SKM-1 treated with dmso at 0.1 percent for 144 hours (cell line): Measurements from ENCODE around the gene CEP57.
"Not testable (repeated sequence)": the region's sequence is repeated elsewhere in the genome, so short reads cannot be mapped to it uniquely, and the experiment has no call there.

Source experiments
- DNase-seq: peaks from one replicate; lab custom pipeline; 2025; ENCODE audit not compliant: unreplicated experiment; lab: John Stamatoyannopoulos, UW

The CEP57 gene

DNA sequence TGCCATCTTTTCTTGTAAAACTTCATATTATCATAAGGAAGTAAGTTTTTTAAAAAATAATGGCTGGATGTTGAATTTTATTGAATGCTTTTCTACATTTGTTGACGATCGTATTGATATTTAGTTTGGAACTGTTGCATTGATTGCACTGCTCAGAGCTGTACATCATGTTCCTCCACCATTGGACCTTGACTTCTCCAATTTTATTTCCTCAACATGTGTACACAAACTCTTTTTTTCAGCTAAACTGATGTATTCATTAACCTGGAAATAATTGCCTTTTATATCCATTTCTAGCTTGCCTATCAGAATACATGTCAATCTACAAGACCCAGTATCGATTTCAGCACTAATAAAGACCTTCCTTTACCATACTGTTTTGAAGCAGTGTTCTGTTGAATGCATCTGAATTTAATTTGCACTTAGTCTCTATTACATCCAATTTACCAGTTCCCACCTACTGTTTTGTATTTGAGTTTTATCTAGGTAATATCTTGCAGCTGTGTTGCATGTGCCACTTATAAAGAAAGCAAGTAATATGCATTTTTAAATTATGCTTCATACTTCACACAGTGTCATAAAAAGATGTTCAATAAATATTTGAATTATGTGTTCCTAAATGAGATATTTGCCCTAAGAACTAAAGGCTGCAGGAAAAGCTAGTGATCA is 5.5 kb downstream of the CEP57 start:
- no peak for DNase-seq

DNA sequence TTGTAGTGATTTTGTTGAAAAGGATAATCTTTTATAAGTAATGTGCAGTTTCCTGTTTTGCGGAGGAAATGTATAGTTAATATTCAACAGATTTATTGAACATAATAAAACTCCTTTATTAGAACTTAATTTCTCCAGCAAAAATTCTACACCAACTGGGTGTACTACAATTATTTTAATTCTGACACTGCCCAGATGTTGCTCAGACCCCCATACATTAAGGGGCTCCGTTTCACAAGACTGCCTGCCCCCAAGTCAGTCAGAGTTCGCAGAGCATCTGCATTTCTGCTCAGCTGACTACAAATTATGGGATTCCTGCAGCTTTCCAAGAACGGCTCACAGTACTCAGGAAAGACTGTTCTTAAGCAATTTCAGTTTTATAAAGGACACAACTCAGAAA is 6.2 kb downstream of the CEP57 start:
- no peak for DNase-seq

DNA sequence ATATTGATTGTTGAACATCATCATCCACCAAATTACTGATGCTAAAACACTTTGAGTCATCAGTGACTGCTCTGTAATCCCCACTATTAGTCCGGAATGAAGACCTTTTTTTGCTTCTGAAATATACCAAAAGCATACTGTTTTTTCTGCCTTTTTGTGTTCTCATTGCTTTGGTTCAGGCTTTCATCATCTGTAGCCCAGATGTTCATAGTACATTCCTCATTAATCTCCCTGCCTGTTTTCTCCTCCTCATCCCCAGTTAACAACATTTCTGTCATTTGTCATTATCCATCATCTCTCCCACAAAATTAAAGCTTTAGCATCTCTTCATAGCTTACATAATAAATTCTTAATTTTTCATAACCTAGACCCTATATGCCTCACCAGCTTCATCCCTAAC is 9.2 kb downstream of the CEP57 start:
- no peak for DNase-seq

DNA sequence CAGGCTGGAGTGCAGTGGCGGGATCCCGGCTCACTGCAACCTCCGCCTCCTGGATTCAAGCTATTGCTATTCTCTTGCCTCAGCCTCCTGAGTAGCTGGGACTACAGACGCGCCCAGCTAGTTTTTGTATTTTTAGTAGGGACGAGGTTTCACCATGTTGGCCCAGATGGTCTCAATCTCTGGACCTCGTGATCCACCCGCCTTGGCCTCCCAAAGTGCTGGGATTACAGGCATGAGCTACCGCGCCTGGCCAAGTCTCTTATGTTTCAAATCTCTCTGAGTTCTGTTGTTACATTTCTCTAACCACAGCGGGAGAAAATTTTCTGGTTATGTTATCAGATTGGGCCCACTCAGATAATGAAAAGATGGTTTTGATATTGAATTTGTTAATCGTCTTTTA is 10.1 kb downstream of the CEP57 start:
- no peak for DNase-seq

DNA sequence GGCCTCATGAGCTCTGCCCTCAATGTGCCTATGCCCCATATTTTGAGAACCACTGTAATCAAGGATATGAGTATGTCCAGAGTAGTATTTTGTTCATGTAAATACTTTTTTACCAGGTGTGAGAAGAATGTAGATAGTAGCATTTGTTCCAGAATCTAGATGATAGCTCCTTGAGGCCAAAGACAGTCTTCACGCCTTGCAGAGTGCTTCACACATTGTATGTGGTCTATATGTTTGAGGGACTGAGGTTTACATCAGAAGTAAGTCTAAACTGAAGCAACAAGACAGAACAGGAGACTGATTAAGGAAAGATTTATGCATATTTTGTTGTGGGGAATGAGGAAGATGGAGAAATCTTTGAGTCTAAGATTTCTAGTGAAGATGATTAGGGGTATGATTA is 12.5 kb downstream of the CEP57 start:
- DNase-seq = no peak

DNA sequence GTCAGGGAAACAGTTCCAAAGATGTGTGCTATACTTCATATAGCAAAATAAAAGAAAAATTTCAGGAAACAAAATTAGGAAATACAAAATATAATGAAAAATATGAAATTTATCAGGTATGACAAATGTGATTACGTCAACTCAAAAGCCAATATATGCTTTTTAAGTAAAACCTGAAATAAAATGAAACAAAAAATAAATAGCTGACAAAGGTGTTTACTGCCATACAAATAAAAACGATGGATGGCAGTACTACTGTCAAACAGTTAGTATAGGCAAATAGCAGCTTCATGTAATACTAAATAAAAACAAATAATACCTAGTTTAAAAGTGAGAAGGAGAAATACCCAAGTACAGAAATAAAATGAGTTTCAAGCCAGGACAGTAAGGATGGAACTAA is 13.7 kb downstream of the CEP57 start:
- no peak for DNase-seq

DNA sequence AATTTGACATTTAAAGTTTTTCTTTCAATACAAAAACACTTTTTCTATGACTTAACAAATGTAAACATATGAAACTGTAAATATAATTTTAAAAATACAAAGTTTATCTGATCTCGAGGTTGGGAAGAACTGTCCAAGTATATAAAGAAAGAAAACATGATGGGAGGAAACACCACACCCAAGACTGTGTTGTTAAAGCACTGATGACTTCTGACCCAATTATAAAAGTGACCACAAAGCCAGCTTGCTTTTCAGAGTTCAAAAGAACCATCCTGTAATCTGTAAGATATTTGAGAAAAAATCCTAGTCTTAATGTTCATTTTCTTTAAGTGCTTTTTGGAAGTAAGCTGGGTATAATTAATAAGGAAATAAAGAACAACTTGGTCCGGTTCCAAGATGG is 15.6 kb downstream of the CEP57 start:
- DNase-seq = no peak

DNA sequence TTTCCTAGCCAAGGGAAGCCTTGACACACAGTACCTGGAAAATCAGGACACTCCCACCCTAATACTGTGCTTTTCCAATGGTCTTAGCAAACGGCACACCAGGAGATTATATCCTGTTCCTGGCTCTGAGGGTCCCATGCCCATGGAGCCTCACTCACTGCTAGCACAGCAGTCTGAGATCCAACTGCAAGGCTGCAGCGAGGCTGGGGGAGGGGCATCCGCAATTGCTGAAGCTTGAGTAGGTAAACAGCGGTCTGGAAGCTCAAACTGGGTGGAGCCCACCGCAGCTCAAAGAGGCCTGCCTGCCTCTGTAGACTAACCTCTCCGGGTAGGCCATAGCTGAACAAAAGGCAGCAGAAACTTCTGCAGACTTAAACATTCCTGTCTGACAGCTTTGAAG is 16.2 kb downstream of the CEP57 start:
- not testable (repeated sequence) for DNase-seq

DNA sequence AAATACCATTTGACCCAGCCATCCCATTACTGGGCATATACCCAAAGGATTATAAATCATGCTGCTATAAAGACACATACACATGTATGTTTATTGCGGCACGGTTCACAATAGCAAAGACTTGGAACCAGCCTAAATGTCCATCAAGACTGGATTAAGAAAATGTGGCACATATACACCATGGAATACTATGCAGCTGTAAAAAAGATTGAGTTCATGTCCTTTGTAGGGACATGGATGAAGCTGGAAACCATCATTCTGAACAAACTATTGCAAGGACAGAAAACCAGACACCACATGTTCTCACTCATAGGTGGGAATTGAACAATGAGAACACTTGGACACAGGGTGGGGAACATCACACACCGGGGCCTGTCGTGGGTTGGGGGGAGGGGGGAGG is 20.8 kb downstream of the CEP57 start:
- DNase-seq = not testable (repeated sequence)

DNA sequence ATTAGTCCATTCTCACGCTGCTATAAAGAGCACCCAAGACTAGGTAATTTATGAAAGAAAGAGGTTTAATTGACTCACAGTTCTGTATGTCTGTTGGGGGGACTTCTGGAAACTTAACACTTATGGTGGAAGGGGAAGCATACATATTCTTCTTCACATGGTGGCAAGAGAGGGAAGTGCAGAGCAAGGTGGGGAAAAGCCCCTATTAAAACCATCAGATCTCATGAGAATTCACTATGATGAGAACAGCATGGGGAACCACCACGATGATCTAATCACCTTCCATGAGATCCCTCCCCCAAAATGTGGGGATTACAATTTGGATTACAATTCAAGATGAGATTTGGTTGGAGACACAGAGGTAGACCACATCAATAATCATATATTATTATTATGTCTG is 25.7 kb downstream of the CEP57 start:
- DNase-seq = no peak

DNA sequence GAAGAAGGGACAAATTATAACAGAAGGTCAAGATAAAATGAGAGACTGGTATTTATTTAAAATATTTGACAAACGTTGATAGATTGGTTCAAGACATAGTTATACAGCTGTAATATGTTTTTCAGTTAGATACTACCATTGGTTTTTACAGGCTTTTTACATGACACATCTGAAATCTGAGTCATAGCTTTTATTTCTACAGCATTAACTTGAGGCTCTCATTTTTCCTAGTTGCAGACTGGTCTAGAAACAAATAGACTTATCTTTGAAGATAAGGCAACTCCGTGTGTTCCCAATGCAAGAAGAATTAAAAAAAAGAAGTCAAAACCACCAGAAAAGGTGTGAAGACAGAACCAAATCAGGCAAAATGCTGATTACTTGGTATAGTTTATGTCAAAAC is 31.3 kb downstream of the CEP57 start:
- DNase-seq = no peak

DNA sequence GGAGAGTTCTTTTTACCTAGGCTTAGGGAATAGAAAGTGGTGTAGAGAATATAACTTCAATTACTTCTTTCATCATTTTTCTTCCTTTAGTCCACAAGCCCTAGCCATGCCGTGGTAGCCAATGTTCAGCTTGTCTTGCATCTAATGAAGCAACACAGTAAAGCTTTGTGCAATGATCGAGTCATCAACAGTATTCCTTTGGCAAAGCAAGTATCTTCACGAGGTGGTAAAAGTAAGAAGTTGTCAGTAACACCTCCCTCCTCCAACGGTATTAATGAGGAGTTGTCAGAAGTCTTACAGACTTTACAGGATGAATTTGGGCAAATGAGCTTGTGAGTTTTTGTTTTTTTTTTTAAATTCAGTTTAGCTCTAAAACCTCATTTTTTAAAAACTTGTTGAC is 37.4 kb downstream of the CEP57 start:
- DNase-seq = no peak

DNA sequence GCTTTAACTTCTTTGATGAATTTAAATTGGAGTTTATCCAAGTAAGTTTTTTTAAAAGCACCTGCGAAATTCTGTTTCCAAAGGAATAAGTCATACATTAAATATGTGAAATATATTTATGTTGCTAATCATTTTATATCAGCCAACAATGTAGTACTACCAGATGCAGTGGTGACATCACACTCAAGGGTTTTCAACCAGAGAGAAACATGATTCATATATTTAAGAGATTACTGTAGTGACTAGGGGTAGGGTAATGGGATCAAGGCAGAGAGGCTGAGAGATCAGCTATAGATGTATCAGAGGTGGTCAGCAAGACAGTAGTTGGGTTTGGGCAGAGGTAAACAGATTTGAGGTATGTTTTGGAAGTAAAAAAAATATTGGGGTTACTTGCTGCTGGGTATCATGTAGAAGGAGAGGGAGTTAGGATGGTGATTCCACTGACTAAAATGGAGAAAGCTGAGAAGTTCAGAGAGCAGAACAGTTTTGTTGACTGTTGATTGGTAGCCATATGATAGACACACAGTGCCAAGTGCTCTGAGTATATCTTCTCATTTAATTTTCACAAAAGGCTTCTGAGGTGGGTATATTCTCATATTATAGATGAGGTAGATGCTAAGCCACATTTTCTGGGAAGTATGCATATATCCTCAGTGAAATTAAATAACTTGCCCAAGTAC is 39.4 kb downstream of the CEP57 start:
- no peak for DNase-seq

DNA sequence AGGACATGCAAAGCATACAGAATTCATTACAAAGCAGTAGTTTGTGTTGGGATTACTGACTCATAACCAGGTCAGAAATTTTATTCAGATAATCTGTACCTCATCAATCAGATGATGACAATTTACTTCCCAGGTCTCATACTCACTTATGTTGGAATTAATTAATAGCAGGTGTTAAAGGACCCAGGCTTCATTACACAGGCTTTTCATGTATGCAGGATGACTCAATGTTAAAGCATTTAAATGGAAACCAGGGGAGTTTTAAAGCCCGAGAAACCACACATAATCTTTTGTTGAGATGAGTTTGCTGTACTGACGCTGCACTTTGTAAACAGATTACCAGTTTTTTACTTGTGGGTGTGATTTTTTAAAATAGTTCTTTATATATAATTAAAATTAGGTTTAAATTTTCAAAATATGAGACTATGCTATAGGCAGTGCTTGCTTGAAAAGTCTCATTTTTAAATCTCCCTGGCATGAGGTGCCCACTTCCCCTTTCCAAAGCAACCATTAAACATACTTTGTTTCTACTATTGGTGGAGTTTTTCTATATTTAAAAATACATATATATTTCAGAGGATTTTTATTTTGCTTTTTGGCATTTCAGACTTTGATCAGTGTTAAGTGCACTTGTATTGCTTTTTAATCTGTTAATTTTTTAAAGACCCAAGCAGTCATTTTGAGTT is 41.0 kb downstream of the CEP57 start:
- DNase-seq = no peak

DNA sequence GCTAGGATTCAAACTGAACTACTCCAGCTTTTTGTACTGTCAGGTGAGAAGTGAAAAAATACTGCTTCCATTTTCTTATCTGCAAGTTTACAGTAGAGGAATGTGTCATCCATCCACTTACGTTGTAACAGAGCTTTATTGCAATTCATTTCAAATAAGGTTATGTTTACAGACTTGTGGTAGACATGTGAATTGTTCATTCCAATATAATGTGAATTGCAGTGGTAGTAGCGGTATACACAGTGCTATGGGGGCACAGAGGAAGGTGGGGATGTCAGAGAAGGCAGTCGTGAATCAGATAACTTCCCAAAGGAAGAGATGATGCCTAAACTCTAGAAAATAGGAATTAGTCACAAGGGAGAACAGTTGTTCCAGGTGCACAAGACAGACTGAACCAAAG is 42.5 kb downstream of the CEP57 start:
- no peak for DNase-seq

DNA sequence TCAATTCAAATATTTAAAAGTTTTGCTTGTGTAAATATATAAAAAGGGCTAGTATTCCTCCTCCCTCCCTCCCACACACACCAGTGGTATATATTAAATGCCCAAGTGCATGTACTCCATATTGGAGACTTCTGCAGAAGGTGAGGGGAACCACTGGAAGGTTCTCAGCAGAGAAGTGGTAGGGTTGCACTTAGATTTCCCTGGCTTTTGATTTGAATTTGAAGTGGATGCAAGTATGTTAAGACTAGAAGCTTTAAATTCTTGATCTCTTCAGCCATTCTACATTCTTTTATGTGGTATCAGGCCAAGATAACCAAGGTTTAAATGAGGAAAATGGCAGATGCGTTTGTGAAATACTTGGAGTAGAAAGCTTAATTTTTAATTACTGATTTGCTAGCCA is 43.1 kb downstream of the CEP57 start:
- no peak for DNase-seq

DNA sequence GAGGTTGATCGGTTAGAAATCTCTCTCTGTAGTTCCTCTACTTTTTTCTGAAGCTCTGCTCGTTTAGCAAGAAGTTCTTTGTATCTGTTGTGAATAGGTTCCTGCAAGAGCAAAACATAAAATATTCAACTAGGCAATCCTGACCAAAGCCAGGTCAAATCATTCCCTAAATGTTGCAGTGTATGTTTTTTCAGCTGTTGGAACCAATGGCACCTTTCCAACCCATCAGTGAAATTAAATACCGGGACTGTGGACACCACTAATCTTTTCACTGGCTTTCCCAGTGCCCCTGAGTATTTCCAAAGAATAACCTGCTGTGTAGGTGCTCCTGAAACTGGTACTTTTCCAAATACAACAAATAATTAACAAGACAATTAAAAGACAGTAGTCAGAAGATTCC is 45.1 kb downstream of the CEP57 start:
- no peak for DNase-seq

DNA sequence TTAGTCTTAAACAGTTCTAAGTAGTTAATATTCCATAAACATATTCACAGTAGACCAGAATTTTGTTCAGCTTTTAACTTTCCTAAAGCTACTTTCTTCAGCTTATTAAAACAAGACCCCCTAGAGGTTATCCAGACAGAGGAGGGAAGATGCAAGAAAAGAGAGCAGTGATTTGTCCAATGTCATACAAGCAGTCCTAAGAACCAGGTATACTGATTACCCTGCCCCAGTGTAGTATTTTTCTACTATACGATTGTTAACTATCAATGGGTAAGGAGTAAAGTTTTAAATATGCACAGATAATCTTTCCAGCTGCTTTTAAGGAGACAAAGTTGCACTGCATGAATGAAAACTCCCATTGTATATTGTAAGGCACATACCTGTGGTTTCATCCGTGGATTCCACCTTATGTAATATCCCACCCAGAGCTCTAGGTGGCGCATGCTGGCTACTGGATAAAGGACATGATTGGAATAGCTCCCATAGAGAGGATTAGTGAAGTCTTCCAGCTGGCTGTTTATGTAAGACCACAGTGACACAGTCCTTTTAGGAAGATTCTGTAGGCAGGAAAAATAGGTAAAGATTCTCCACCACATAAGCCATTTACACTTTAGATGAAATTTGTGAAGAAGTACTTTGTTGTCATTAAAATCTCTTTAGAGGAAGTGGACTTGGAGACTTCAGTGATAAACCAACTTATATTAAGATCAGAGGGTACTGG is 45.6 kb downstream of the CEP57 start:
- DNase-seq = peak; percentile 63

DNA sequence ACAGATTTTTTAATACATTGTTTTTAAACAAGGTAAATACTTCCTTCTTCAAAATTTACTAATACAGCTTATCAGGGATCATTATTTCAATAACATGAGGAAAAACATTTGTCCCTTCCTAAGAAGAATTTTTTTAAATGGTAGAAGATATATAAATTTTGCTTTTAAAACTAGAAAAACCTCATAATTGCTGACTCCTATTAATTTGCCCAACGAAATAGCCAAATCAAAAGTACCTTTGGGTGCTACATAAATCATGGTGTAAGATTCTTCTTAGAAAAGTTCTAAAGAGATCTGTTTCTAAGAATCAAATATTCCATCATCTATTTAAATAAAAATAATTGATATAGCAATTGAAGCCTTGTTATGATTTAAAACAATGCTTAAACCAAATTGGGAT is 54.9 kb downstream of the CEP57 start:
- no peak for DNase-seq

DNA sequence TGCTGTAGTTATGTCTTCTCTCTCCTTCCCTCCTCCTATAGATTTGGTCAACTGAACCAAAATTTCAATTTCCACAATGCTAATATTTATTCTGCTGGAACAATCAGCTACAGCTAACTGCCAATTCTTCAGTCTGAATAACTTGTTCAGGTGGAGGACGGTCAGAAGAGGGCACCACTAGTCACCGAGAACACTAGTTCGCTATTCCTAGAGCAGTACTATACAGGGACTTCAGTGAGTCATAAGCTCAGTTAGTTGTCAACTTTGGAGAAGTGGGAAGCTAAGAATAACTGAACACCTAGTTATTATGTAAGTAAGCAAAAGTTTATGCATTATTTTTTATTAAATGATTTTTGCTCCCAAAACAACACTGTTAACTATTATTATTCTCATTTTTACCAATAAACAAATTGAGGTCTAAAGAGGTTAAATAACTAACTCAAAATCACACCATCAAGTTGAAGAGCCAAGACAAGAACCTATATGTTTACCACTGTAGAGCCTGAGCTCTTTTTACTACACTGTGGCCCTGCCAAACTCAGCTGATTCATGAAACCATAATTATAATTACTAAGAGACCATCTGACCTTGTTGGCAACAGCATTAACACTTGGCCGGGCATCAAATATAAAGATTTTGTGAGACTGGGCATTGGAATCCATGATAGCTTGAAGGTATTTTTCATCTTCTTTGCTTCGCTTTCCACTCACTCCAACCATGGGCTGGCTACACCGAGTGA is 59.0 kb downstream of the CEP57 start:
- peak; percentile 65 for DNase-seq

DNA sequence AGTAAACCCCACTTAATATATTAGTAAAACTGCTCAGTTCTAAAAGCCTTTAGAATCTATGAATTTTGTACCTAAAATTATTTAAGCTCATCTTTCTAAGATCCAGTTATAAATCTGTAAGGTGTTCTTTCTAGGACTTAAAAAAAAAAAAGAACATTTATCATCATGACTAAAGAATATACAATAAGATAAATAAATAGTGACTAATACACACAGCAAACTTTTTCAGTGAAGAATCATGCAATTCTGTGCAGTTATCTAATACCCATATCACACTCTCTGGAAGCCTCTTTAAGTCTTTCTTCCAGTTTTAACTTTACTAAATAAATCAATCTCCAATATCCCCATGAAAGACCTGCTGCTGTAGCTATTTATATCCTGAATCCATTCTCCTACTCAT is 59.8 kb downstream of the CEP57 start:
- no peak for DNase-seq
